Suppressor macrophage (primary cell): ENCODE measurements around the gene CLIC4.

ENCODE experiments used
- DNase-seq, 4 experiments: peaks; one replicate each; pipeline ENCODE4 v3.0.0-alpha.2; 2020 to 2022

CLIC4 gene

DNA sequence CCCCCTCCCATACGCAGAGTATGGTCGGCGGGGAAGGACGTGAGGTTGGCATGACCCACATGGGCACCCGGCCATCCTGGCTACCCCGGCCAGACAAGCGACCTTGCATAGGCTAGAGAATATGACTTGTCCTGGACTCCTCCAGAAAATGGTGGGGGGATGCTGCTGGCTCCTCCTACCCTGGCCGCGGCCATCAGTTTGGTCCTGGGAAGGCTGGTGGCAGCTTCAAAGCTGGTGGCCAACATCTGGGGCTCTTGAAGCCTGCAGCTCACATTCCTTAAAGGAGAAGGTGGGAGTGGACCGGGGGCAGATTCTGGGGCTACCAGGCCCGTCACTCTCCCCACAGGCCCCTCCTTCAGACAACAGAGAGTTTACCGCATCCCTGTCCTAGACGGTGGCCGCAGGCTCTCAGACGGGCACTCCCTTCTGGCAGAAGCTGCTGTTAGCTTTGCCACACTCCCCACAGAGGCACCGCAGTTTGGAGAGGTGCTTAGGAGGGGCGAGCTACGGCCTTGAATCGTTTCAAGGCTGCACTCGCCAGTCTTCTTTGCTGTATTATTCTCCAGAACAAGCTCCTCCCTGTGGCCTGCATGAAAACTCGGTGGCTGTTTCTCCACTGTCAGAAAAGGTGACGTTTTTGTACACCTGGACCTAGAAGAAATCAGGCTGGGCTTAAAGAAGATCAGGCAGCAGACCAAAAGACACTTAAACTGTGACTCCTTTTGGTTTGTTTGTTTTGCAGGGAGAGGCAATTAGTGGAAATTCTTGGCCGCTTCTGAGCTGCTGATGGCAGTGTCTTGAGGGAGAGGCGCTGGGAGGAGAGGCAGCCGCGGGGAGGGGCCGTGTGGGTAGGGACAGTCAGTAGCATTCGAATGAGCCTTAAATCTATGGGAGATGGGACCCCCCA lies 116.8 kb downstream of the CLIC4 start:
- no peak for DNase-seq

DNA sequence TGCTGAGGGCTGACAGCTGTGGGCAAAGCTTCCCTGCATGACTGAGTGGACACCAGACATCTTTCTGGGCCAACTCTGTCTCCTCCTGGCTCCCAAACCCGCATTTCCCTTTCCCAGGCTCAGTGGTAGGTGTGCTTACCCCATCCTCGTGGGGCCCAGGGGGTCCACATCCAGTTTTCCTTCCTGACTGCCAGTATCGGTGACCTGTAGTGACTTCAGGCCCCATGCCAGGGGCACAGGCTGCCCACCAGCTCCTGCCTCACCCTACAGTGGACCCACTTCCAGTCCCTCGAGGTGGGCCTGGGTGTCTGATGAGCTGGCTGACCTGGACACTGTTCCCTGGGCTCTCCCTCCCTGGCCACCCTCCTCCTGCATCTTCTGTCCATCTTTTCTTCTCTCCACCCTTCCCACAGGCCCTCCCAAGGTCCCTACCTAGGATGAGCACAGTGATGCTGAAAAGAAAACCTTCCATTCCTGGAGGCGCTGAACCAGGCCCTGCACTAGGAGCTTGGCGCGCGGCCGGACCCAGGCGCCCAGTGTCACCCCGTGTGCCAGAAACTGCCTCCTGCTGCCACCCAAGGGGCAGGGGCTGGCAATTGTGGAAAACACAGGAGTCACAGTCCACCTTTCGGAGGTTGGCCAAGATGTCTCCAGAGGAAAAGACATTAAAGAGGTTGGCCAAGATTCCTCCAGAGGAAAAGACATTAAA lies 117.7 kb downstream of the CLIC4 start:
- DNase-seq = no peak

DNA sequence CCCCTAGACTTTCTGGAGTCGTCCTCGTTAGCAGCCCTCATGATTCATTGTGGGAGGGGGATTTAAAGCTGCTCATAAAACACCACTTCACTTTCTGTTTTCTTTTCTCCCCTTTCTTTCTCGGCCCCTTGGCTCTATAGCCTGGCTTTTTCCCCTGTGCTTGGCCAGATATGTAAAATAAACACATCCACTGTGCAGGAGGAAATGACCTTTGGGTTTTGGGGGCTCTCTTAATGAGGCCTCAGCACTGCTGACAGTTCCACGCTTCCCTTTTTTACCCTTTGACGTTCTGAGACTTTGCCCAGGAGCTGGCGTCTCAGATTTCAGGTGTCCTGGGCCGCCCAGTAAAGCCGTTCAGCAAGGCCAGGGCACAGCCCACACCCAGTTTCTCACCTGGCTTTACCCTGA lies 119.1 kb downstream of the CLIC4 start:
- peak; percentile 27 to 49 (median 38) for DNase-seq

DNA sequence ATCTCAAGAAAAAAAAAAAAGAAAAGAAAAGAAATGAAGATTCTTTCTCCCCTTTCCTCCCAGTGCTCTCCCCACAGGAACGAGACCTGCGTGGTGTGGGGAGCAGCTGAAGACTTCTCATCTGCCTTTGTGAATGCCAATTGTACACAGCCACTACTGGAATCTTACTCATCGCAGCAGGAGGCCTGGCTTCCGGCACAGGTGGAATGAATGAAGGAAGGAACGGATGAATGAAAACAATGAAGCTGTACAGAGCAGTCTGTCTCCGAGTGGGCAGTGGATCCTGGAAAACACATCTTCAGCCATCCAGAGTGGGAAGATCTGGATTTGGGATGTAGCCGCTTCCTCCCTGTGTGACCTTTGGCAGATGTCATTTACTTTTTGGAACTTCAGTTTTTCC lies 119.9 kb downstream of the CLIC4 start:
- no peak for DNase-seq

DNA sequence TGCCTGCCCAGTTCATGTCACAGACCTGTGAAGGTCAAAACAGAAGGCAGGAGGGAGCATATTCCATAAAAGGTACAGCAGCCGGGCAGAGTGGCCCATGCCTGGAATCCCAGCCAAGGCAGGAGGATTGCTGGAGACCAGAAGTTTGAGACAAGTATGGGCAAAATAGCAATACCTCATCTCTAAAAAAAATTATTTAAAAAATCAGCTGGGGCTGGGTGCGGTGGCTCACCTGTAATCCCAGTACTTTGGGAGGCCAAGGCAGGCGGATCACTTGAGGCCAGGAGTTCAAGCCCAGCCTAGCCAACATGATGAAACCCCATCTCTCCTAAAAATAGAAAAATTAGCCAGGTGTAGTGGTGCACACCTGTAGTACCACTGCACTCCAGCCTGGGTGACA lies 120.3 kb downstream of the CLIC4 start:
- DNase-seq = no peak

DNA sequence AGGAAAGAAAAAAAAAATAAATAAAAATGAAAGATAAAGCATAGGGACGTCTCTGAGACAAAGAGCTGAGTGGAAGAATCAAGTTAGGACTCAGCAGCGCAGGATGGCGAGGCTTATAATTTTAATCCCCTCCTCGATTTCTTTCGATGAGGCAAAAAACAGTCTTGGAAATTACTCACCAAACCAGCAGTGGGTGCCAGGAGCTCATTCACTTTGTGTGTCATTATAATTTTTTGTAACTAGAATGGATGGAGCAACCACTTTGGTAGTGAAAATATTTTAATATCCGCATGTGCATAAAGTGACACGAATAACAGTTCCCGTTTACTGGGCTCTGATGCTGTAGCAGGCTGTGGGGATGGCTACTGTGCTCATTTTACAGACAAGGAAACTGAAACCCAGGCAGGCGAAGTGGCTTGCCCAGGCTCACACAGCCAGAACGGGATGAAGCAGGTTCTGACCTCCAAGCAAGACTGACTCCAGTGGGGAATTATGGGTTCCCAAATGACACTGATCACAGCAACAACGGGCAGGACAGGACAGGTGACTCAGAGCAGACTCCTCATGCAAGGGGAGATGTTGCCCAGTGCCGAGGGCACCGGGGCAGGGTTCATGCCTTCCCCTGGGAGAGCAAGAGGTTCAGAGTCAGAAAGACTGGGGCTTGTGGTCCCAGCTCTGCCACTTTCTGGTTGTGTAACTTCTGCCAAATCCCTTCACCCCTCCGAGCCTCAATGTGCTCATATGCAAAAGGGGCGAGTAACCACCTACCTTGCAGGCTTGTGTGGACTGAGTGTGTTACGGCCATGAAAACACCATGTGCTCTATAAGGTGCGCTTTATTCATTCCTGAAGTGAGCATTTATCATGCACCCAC lies 121.2 kb downstream of the CLIC4 start:
- no peak for DNase-seq

DNA sequence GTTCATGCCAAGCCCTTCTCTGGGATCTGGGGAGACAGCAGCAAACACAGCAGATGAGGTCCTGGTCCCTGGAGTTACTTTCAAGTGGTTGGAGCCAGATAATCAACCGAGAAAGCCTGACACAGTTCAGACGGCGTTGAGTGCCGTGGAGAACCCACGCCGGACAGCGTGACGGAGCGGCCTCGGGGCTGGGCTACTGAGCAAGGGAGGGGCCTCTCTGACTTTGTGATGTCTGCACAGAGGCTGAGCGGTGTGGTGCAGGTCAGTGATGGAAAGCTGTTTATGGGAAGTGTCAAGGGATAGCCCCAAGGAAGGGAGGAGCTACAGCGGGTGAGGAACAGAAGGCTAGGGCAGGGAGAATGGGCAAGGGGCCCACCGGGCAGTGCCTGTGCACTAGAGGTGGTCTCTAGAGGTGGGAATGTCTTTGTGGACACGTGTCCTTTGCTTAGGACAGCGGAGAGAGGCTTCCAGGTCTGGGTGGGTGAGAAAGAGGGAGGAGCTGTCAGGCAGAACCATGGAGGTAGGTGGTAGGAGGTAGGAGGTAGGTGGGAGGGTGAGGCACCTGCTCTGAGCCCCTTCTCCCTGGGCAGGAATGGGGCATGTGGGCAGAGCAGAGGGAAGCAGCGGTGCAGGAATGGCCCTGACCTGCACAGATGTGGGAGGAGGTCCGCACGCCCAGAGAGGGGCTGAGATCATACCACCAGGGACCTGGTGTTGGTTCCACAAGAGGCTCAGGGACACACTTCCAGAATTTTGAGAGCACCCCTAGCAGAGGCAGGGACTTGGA lies 122.0 kb downstream of the CLIC4 start:
- no peak for DNase-seq

DNA sequence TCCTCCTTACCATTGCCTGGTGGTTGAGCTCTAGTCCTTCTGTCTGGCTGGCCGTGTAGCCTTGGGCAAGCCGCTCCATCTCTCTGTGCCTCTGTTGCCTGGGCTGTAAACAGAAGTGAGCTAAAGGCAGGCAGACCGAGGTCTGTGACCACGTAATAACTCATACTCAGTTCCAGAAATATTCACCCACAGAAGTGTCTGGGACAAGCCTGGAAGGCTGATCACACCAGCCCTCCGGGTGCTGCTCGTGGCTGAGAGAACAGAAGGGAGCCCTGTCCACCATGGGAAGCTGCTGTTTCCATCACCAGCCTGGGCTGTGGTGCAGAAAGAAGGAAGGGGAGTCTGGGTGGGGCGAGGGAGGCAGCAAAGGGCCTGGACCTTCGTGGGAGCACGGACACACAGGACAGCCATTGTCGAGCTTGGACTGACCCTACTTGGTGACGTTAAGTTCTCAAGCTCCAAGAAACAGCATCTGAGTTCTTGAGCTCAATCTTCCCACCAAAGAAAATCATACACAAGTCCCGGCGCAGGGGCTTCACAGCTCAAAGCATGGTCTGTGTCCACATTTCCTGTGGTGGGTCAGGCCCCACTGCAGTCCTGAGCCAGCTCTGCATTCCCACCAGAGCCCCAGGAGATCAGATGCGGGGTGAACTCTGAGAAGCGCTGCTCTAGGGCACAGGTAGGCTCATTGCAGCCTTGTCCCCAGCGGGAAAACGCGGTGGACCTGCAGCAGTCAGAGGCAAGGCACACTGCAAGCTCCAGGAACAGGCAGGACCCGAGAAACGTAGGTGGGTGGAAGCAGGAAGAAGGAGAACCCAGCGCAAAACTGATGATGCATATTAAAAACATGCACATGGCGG lies 123.0 kb downstream of the CLIC4 start:
- no peak for DNase-seq

DNA sequence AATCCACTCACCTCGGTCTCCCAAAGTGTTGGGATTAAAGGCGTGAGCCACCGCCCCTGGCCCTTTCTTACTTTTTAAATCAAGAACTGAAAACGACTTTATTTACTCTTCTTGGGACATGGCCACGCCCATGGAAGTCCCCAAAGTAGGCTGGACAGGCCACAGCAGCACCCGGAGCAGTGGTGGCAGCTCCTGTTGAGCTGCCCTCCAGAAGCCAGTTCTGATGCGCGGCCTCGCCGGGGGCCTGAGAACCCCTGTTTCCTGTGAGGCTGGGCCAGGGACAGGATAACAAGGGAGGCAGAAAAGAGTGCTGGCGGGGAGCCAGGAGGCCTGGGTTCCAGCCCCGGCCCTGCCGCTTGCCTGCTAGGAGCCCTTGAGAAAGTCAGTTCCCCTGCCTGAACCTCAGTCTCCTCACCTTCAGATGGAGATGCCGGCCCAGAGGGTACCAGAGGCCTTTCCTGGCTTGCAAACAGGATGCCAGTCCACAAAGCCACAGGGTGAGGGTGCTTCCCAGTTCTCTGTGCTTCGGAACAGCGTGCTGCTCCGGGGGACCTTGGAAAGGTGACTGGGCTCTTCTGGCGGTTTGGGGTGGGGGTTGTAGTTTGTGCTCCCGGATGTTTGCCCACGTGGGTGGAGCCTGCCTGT lies 125.4 kb downstream of the CLIC4 start:
- DNase-seq = peak in 3 of 4 experiments; percentile 10 to 44 (median 37)

DNA sequence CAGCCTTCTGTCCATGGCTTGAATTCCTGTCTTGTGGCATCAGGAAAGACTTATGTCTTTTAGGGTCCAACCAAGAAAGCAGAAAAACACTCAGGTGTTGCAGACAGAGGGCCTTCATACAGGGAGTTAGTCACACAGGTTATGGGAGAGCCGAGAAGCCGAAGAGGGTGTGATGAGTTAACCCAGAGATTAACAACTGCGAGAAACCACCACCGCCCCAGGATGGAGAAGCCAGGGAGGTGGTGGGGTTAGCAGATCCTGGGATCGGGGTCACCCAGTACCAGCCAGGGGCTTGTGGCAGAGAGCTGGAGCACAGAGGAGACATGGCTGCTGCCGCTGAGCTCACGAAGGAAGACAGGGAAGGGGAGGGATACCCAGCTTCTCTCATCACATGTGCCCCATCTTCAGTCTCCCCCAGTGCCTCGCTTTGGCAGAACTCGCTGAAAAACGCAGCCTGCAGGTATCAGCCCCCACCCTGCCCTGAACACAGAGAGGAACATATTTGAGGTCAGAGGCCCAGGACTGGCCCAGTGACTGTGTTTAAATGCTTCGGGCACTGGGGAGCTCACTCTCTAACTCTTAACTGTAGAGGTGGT lies 126.2 kb downstream of the CLIC4 start:
- DNase-seq = no peak

DNA sequence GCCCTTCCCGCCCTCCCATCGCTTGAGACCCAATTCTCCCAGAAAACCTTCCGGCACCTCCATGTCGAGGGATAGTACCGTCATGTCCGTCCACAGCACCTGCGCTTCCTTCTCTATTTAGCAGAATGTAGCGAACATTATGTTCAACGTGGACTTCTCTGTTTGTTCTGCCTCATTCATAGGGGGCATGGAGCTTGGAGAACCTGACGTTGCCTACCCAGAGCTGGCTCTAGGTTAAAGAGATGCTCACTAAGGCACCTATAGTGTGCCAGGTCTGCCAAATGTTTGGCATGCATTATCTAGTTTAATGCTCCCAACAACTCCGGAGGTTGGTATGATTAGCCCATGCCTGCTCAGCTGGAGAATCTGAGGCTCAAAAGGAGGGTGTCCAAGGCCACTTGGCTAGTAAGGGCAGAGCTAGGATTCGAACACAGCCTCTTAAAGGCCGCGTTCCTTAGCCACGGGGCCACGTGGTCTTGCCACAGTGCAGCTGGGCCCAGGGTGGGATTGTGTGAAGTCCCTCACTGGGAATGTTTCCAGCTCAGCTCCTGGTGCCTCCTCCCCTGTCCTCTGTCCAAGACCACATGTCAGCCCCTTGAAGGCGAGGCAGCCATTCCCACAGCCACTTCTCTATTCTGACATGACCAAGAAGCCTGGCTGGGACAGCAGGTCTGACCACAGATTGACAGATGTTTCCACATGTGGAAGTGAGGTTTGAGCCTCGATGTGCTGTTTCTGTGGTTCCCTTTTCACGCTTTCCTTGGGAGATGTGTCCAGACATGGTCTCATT lies 127.0 kb downstream of the CLIC4 start:
- DNase-seq = peak; percentile 79 to 89 (median 87)

DNA sequence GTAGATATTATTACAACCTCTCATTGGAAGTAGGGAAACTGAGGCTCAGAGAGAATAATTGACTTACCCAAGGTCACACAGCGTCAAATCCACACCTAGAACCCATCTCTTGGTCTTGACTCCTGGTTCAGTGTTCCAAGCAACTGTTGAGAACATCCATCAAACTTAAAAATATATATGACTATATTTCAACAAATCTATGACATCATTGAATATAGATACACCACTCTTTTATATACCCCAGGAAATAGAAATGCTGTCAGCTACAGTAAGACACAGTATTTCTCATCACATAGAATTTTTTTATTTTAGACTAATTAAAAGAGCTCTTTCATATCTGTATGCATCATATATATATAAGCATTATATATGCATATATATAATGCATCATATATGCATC lies 127.9 kb downstream of the CLIC4 start:
- no peak for DNase-seq

DNA sequence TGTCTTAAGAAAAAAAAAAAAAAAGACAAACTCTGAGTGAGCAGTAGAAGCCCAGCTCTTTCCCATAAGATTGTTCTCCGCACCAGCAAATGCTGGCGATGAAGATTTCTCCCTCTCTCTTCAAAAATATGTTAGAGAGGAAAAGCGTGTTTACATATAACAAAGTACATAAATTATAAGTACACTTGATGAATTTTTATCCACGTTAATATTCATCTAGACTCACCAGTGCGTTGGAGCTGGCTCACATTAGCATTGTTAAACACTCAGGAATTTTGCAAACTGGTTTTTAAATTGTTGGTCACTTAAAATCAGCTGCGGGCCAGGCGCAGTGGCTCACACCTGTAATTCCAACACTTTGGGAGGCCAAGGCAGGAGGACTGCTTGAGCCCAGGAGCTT lies 128.8 kb downstream of the CLIC4 start:
- no peak for DNase-seq

DNA sequence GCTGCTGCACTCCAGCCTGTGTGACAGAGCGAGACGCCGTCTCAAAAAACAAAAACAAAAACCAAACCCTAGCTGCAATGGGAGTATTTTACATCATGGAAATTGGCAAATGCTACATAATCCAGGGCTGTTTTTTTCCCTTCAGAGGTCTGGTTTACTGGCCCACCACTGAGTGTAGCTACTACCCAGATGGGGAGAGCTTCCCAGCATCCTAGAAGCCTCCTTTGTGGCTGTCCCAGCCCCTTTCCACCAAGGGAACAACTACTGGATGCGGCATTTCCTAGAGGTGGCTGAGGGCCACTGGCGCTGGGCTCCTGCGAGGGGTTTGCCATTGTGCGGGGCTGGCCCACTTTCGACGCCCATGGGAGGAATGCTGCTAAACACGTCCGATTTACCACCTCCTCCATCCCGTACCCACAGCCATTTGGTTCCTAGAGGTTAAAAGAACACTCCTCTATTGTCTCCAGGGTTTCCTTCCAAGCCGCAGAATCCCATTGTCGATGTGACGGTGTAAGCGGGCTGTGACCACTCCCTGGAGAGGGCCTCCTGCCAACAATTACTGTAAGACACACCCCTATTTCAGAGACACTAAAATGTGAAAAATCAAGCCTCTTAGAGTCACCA lies 129.5 kb downstream of the CLIC4 start:
- no peak for DNase-seq

DNA sequence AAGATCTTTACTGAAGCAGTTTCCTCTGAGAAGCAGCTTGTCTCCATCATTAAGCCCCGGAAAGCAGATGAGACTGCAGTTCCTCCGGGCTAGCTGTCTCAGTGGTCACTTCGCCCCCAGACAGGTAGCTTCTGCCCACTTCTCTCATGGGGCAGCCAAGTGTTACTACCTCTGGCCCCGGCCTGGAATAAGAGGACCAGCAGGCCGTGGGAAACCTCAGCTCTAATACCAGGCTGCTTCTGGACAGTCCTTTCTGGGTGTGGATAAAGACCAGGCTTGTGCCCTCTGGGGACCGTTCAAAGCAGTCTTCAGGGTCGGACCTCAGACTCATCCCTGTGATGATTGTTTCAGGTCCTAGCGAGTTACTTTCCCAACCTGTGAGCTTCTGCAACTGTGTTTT lies 130.0 kb downstream of the CLIC4 start:
- no peak for DNase-seq

DNA sequence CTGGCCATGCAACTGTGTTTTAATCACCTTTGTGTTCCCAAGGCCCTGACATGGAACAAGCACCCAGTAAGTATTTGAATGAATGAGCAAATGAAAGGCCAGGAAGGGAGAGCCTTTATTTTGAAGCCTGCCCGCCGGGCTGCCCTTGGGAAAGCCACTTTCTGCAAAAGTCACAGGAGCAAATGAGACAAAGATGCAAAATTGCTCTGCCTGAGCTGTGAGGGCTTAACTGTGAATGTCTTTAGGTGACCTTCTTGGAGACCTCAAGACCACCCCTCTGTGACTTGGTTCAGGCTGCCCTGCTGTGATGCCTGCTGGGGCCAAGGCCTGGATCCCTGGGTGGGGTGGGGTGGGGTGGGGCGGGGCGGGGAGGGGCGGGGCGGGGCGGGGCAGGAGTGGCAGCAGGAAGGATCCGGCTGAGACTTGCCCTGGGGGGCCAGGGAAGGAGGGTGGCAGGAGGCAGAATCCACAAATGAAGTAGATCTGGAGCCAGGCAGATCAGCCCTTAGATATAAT lies 130.8 kb downstream of the CLIC4 start:
- DNase-seq = no peak

DNA sequence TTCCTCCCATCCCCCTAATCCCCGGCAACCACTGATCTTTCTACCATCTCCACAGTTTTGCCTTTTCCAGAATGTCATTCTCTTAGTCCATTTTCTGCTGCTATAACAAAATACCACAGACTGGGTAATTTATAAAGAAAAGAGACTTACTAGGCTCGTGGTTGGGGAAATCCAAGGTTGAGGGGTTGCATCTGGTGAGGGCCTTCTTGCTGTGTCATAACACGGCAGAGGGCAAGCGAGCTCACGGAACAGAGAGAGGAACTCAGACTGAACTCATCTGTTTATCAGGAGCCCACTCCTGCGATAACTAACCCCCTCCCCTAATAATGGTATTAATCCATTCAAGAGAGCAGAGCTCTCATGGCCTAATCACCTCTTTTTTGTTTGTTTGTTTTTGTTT lies 132.8 kb downstream of the CLIC4 start:
- DNase-seq = no peak
